HUES48 (cell line): ENCODE results near the gene RASA1.

Experiments used
- H3K27ac ChIP-seq: one replicate; pipeline ENCODE4 v1.7.0; 2013; ENCODE audit warnings: low read depth, low read length, inconsistent platforms
- H3K27me3 ChIP-seq: 2 replicates; pipeline ENCODE4 v1.6.1; 2013; ENCODE audit warnings: mild to moderate bottlenecking, low read length; ENCODE audit not compliant: control insufficient read depth, insufficient read depth
- H3K36me3 ChIP-seq: 2 replicates; pipeline ENCODE4 v1.6.1; 2013; ENCODE audit warnings: low read length; ENCODE audit not compliant: control insufficient read depth, insufficient read depth
- H3K4me1 ChIP-seq: 2 replicates; pipeline ENCODE4 v1.6.1; 2013; ENCODE audit warnings: mild to moderate bottlenecking, low read length; ENCODE audit not compliant: control insufficient read depth, insufficient read depth
- H3K4me3 ChIP-seq: 2 replicates; pipeline ENCODE4 v1.5.1; 2013; ENCODE audit warnings: mild to moderate bottlenecking, low read depth, low read length
- H3K9ac ChIP-seq: 2 replicates; pipeline ENCODE4 v1.6.1; 2013; ENCODE audit warnings: mild to moderate bottlenecking, low read depth, low read length, moderate library complexity
- H3K9me3 ChIP-seq: 2 replicates; pipeline ENCODE4 v1.6.1; 2013; ENCODE audit warnings: low read length; ENCODE audit not compliant: control insufficient read depth, insufficient read depth

RASA1 gene

DNA sequence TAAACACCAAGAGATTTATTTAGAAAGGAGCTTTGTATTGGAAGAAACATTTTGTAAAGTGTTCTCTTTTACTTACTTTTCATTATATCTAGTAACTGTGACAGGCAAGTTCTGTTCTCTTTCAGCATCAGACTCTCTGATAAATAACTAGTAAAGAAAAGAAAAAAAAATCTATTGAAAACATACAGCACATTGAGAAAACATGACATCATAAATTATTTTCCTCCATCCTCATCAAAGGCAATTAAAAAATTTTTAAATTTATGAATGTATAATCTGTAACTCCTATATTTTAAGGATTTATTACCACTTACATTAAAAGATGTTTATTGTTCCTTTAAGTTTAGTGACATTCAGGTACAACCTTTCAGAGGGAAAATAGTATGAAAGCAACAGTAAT is 133.9 kb downstream of the RASA1 start:
- Histone ChIP-seq H3K27ac (no peak overlapping the region), H3K27me3 (no peaks in the 10 kb centered on the region), H3K4me1 (no peaks in the 10 kb centered on the region), H3K36me3 (peaks cover 100% of the 10 kb centered on the region), H3K9me3 (0 out of 2 replicates have a peak, but pooled peaks cover 3% of the 10 kb centered on the region), H3K9ac (no peak overlapping the region), H3K4me3 (no peak overlapping the region)

DNA sequence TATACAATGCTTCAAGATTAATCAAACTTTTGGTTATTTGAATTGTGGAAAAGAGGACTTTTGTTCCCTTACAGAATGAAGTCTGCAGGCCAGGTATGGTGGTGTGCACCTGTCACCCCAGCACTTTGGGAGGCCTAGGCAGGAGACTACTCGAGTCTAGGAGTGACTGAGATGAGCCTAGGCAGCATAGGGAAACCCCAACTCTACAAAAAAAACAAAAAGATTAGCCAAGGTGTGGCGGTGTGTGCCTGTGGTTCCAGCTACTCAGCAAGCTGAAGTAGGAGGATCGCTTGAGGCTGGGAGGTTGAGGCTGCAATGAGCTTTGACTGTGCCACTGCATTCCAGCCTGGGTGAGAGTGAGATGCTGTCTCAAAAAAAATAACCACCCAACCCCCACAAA is 135.7 kb downstream of the RASA1 start:
- no peak overlapping the region for H3K9ac ChIP-seq
- peaks cover 100% of the 10 kb centered on the region for H3K36me3 ChIP-seq
- H3K9me3 ChIP-seq: 0 out of 2 replicates have a peak, but pooled peaks cover 3% of the 10 kb centered on the region
- no peaks in the 10 kb centered on the region for H3K4me1 ChIP-seq
- H3K4me3 ChIP-seq: no peak overlapping the region
- no peak overlapping the region for H3K27ac ChIP-seq
- no peaks in the 10 kb centered on the region for H3K27me3 ChIP-seq

GRCh38 chr5:87403899-87404298 is 136.2 kb downstream of the RASA1 start:
- Histone ChIP-seq H3K4me3 (no peak overlapping the region), H3K27me3 (no peaks in the 10 kb centered on the region), H3K9me3 (0 out of 2 replicates have a peak, but pooled peaks cover 3% of the 10 kb centered on the region), H3K4me1 (no peaks in the 10 kb centered on the region), H3K9ac (no peak overlapping the region), H3K27ac (no peak overlapping the region), H3K36me3 (peaks cover 100% of the 10 kb centered on the region)

- Histone ChIP-seq H3K4me1 (no peaks in the 10 kb centered on the region), H3K27ac (no peak overlapping the region), H3K9me3 (0 out of 2 replicates have a peak, but pooled peaks cover 3% of the 10 kb centered on the region), H3K9ac (no peak overlapping the region), H3K4me3 (no peak overlapping the region), H3K36me3 (peaks cover 100% of the 10 kb centered on the region), H3K27me3 (no peaks in the 10 kb centered on the region)
Measured at GRCh38 chr5:87404359-87404758, 136.7 kb downstream of the RASA1 start.

DNA sequence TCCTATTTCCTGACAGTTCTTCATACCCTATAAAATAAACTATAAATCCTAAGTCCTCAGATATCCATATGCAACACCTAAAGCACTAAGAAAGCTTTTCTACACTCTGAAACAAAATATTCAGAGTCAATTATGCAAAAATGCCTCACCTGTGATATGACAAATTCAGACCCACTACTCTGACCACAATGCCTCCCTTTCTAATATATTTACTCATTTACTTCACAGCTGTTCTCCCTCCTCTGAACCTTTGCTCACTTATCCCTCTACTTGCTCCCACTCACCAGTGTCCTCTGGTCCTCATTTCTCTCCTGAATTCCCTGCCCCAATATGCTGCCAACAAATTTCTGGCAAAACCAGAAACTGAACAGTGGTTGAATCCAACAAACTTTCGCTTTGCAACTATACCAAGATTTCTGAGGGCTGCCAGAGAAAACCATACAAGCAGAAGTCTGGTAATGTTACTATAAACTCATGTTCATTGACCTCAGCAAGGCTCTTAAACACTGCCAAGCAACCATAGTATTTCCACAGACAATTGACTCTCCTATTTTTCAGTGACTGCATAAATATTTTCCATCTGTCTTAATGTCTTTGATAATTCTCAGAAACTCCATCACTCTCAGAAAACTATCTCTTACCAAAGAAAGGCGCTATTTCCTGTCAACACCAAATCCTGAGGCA is 137.9 kb downstream of the RASA1 start:
- Histone ChIP-seq H3K9me3 (0 out of 2 replicates have a peak, but pooled peaks cover 3% of the 10 kb centered on the region), H3K4me1 (no peaks in the 10 kb centered on the region), H3K27ac (no peak overlapping the region), H3K36me3 (peaks cover 100% of the 10 kb centered on the region), H3K9ac (no peak overlapping the region), H3K27me3 (no peaks in the 10 kb centered on the region), H3K4me3 (no peak overlapping the region)

DNA sequence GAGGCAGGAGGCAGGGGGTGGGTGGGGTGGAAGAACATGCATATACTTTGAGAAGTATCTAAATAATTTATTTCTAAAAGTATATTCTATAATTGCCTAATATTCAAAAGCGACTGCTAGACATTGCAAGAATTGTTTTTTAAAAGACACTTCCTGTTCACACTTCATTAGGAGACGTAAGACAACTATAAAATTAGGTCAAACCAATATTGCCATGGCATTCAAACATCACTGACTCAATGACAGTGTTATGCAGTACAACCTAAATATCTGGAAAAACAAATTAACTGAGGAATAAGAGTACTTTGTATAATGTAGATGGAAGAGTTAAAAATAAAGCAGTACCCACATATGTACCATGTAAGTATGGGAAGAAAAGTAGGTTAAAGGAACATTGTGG is 140.5 kb downstream of the RASA1 start:
- Histone ChIP-seq H3K36me3 (peaks cover 80% of the 10 kb centered on the region), H3K27ac (no peak overlapping the region), H3K4me3 (no peak overlapping the region), H3K9me3 (no peaks in the 10 kb centered on the region), H3K4me1 (peaks cover 5% of the 10 kb centered on the region; the same call in 1 of the 2 replicates), H3K9ac (no peak overlapping the region), H3K27me3 (no peaks in the 10 kb centered on the region)

GRCh38 chr5:87410931-87411330 is 143.2 kb downstream of the RASA1 start:
- no peaks in the 10 kb centered on the region for H3K27me3 ChIP-seq
- H3K9ac ChIP-seq: no peak overlapping the region
- H3K9me3 ChIP-seq: no peaks in the 10 kb centered on the region
- no peak overlapping the region for H3K27ac ChIP-seq
- H3K36me3 ChIP-seq: peaks cover 53% of the 10 kb centered on the region
- H3K4me3 ChIP-seq: peak overlapping the region; percentile 95
- H3K4me1 ChIP-seq: peaks cover 5% of the 10 kb centered on the region; the same call in 1 of the 2 replicates

DNA sequence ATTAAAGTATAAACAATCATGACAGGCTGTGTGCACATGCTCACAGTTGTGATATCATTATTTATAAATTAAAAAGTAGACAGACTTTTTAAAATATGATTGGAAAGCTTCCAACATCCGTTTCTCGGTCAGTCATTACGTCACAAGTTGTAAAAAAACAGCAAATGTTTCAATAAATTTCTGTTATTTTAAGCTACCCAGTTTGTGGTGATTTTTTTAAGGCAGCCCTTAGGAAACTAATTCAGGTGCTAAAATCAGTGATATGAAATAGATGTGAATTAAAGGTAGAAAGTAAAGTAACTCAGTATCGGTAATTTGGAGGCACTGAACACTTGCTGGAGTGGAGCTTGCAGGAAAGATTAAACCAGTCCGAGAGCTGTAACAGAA is 143.9 kb downstream of the RASA1 start:
- H3K9me3 ChIP-seq: no peaks in the 10 kb centered on the region
- H3K4me1 ChIP-seq: peaks cover 5% of the 10 kb centered on the region; the same call in 1 of the 2 replicates
- no peaks in the 10 kb centered on the region for H3K27me3 ChIP-seq
- peak overlapping the region; percentile 85 for H3K9ac ChIP-seq
- H3K36me3 ChIP-seq: peaks cover 46% of the 10 kb centered on the region
- no peak overlapping the region for H3K27ac ChIP-seq
- peak overlapping the region; percentile 95 for H3K4me3 ChIP-seq

GRCh38 chr5:87411973-87412629 is 144.4 kb downstream of the RASA1 start:
- Histone ChIP-seq H3K9me3 (no peaks in the 10 kb centered on the region), H3K36me3 (peaks cover 41% of the 10 kb centered on the region), H3K4me1 (peaks cover 5% of the 10 kb centered on the region; the same call in 1 of the 2 replicates), H3K27ac (peak overlapping the region; percentile 94), H3K4me3 (peak overlapping the region; percentile 95), H3K27me3 (no peaks in the 10 kb centered on the region), H3K9ac (peak overlapping the region; percentile 85)

DNA sequence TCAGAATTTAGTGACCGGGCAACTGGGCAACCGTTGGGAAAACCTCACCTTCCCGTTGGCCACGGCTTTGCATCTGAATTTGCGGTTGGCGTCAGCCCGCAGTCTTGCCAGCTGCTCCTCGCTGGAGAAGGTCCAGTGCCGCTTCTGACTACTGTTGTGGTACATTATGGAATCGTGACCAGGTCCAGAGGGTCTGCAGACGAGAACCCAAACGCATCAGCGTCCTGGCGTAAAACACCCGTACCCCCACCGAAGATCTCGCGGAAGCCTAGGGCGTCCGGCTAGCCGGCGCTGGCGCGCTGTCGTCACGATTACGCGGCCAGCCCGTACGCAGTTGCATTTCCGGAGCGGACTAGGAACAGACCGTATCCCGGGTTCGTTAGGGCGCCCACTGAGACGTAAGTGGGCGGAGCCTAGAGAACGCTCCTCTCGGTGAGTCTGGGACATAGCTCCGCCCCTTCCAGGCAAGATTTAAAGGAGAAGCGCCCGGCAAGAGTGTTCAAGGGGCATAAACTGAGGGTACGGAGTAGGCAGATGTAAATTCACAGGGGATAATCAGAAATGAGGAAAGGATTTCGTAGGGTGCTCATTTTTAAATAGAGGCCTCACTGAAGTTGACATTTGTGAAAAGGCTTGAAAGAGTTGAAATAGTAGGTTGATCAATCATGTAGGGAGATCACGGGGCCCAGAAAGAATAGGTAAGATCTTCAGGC is 145.1 kb downstream of the RASA1 start, which contains the start of gene CCNH:
Gene CCNH (minus strand): TSS at position 301 of the 713 bp plus-strand sequence. CDS start 136 bp downstream, at position 165.
- peak within 1 kb of the TSS; percentile 95 for H3K4me3 ChIP-seq
- H3K36me3 ChIP-seq: peaks cover 34% of the 10 kb centered on the region
- H3K27me3 ChIP-seq: no peaks in the 10 kb centered on the region
- no peaks in the 10 kb centered on the region for H3K9me3 ChIP-seq
- H3K9ac ChIP-seq: peak within 1 kb of the TSS; percentile 85
- peaks cover 5% of the 10 kb centered on the region; the same call in 1 of the 2 replicates for H3K4me1 ChIP-seq
- peak within 1 kb of the TSS; percentile 94 for H3K27ac ChIP-seq
